SU-DHL-6 (cell line): ENCODE measurements around the gene PLA2G4E.

Experiments used
- EZH2phosphoT487 ChIP-seq: fragments of 200-600 bp; sonication (generic), shearing (Covaris generic); conservative IDR thresholded peaks from 2 replicates; pipeline ENCODE4 v1.6.1; 2018; ENCODE audit warnings: mild to moderate bottlenecking, antibody characterized with exemption, low read length, moderate library complexity, mixed read lengths
- TF ChIP-seq, protein P1 (sequence below): fragments of 200-600 bp; sonication (generic); IDR thresholded peaks from one replicate; pipeline ENCODE4 v1.5.1; 2017; ENCODE audit warnings: antibody characterized with exemption, mild to moderate bottlenecking, low read length, moderate library complexity; ENCODE audit not compliant: insufficient read depth, poor library complexity, severe bottlenecking

DNA sequence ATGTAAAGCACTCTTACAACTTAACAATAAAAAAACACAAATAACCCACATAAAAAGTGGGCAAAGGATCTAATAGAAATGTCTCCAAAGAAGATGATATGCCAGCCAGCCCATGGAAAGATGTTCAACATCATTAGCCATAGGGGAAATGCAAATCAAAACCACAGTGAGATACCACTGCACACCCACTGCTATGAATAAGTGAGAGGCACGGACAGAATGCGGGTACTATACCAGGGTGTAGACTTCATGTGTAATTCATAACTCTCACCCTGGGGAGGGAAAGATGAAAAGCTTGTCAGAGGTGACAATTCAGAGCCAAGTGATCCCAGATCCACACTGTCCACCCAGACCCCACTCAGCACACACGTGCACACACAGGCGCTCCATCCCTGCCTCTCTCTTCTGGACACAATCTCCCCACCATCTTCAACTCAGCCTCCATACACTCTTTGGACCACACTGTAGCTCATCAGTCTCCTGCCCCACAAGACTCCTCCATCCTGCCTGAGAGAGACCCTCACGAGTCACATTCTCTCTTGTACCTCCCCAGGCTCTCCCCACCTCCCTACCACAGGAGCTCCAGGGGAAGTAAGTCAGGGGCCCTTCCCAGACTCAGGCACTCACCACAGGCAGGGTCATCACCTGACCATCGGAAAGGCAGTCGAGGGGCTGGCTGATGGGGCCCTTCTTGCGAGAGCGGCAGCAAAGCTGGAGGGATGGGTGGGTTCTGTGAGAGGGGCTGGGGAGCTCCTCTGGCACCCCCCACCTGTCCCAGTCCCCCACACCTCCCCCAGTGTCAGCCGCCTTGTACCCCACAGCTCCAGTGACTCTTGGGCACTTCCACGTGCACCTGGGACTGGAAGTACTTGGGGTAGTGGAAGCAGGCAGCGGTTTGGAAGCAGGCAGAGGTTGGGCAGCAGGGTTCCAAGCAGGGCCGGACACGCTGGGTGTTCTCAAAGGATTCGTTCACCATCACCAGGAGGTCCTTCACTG lies 21.3 kb downstream of the PLA2G4E start:
- TF ChIP-seq, protein P1, sequence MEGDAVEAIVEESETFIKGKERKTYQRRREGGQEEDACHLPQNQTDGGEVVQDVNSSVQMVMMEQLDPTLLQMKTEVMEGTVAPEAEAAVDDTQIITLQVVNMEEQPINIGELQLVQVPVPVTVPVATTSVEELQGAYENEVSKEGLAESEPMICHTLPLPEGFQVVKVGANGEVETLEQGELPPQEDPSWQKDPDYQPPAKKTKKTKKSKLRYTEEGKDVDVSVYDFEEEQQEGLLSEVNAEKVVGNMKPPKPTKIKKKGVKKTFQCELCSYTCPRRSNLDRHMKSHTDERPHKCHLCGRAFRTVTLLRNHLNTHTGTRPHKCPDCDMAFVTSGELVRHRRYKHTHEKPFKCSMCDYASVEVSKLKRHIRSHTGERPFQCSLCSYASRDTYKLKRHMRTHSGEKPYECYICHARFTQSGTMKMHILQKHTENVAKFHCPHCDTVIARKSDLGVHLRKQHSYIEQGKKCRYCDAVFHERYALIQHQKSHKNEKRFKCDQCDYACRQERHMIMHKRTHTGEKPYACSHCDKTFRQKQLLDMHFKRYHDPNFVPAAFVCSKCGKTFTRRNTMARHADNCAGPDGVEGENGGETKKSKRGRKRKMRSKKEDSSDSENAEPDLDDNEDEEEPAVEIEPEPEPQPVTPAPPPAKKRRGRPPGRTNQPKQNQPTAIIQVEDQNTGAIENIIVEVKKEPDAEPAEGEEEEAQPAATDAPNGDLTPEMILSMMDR = no peak
- no peak for TF ChIP-seq EZH2phosphoT487
